Measurements from ENCODE around the gene PLCB4.

GRCh38 chr20:9353916-9354276 is 285.0 kb downstream of the PLCB4 start:
- TF ChIP-seq CTCF (conservative IDR thresholded peaks at IDR 0.05 in 1 of 2, IDR thresholded peaks at IDR 0.05 in 1 of 2; ENCODE audit: low read depth in 1 of 2, low read length in 2 of 2): no peak
- TF ChIP-seq EZH2 (IDR thresholded peaks at IDR 0.05; ENCODE audit: low read length, missing control alignments): no peak

Data from fibroblast of lung (primary cell).